Islet of Langerhans (tissue), 1 donor: ENCODE data around the gene NEMP1.
A peak's percentile ranks its signal among the peaks of the same experiment; 100 is the strongest.
"Not testable (repeated sequence)": the region's sequence is repeated elsewhere in the genome, so short reads cannot be mapped to it uniquely, and the experiment has no call there.

ENCODE experiments used
- FAIRE-seq: peaks from one replicate; lab custom pipeline; 2011; peaks lifted over from hg19 to GRCh38; lab: Jason Lieb, UNC

Gene NEMP1, protein sequence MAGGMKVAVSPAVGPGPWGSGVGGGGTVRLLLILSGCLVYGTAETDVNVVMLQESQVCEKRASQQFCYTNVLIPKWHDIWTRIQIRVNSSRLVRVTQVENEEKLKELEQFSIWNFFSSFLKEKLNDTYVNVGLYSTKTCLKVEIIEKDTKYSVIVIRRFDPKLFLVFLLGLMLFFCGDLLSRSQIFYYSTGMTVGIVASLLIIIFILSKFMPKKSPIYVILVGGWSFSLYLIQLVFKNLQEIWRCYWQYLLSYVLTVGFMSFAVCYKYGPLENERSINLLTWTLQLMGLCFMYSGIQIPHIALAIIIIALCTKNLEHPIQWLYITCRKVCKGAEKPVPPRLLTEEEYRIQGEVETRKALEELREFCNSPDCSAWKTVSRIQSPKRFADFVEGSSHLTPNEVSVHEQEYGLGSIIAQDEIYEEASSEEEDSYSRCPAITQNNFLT

DNA sequence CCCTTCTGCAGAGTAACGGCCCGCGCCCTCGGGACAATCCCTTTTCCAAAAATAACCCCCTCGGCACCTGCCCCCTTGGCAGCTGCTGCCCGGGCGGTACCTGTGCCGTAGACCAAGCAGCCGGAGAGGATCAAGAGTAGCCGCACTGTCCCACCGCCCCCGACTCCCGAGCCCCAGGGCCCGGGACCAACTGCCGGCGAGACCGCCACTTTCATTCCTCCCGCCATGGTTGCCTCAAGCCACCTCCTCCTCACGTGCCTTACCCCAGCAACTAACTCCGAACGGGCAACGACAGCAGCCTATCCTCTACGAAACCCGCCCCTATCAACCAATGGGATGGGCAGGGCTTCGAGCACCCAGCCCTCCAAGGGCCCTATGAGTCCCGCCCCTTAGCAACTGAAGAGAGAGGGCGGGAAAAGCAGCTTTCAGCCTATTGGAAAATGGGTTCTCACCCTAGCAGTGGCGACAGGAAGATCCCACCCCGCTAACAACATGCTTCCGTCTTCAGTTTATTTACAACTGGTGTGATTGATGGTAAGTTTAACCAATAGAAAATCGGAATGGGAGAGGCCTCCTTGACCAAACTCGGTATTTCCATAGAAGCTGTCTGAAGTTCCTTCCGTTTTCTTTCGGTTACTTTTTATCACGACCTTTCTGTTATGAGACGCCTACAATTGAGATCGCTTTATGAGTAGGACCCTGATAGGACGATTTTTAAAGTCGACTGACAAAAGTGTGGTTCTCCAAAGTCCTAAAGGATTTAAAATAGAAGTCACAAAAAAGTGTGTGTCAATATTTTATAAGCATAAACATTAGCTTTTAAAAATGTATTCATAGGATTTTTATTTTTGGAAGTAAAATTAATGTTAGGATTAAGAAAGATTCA, at the start of gene NEMP1:
NEMP1 (minus strand) TSS at position 273 of the 886 bp plus-strand sequence; CDS start at position 227, 46 bp downstream.
- peak; percentile 98 for FAIRE-seq

DNA sequence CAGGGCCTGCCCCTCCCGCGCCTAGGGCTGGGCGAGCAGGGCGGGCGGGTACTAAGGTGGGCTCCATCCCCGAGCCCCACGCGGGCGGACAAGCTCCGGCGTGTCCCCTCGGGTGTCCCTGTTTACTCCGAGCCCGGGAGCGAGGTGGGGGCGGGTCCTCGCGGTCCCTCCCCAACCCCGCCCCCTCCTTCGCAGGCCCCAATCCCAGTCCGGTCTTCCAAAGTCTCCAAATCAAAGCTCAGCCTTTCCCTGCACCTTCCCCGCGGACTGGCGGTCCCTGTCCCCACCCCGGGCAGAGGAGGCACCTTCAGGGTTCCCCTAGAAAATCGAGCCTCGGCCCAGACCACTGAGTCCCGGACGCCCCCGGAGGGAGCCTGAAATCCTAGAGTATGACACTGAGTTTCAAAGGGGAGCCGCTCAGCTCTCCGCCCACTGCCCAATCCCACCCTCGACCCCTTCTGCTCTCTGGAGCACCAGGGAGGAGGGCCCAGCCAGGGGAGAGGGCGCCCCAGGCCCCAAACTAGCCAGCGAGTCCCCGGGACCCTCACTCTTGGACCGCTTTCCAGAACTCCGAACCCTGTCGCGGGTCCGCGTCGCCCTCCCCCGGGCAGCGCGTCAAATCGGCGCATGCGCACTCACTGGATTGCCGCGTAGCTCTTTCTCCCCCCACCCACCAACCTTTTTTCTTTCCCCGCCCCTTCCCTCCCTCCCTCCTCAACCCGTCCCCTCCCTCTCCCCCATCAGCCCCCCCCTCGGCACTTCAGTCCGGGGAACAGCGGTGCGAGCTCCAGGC, 49.3 kb upstream of the NEMP1 start, which contains the start of gene LRP1:
LRP1 (plus strand) TSS at position 758 of the 793 bp plus-strand sequence. CDS start 482 bp downstream, outside the sequence.
- FAIRE-seq, result no peak

DNA sequence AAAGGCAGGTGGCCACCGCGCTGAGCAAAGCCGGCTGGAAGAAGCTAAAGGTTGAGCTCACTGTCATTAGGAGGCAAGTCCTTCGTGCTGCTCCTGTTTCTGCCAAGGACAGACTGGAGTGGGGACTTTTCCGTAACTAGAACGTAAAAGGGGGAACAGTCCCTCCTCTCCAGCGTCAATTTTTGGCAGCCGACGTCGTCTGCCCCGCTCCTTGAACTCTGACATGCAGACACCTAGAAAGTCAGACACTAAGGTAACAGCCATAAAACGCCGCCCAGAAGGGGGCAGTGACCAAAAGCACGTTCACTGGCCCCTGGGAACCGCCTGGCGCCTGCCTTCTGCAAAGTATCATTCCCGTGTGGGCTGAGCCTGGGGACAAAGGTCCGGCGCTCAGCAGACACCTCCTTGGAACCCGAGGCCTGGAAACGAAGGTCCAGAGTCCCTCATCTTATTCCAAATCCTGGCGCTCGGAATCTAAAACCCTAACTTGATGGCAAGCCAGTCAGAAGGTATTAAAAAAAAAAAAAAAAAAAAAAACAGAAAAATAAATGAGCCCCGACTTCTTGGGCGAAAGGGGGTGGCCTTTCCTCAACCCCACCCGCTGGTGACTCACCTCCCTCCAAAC, 48.6 kb upstream of the NEMP1 start:
- FAIRE-seq, result no peak

DNA sequence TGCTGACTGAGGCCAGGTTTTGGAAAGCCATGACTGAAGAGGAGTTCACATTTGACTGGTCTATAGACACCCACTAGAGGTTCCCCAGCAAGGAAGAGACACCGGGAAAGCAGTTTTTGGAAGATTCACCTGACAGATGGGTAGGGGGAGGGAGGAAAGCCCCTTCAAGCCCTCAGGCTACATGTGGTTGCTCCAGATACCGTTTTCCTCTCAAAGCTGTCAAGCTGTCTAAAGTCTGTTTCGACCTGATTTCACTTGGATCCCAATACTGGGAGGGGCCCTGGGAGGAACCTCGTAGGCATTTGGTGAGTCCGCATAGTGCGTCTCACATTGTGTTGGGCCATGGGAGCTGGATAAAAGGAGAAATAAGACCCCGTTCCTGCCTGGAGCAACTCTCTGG, 48.0 kb upstream of the NEMP1 start:
- no peak for FAIRE-seq

DNA sequence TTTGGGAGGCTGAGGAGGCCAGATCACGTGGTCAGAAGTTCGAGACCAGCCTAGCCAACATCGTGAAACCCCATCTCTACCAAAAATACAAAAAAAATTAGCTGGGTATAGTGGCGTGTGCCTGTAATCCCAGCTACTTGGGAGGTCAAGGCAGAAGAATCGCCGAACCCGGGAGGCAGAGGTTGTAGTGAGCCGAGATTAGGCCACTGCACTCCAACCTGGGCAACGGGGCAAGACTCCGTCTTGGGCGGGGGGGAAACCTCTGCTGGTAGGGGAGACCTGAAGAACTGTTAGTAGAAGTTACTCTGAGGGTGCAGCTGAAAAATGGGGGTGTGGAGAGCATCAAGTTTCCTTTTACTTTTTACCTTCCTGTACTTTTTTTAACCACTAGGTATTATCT, 47.5 kb upstream of the NEMP1 start:
- no peak for FAIRE-seq

DNA sequence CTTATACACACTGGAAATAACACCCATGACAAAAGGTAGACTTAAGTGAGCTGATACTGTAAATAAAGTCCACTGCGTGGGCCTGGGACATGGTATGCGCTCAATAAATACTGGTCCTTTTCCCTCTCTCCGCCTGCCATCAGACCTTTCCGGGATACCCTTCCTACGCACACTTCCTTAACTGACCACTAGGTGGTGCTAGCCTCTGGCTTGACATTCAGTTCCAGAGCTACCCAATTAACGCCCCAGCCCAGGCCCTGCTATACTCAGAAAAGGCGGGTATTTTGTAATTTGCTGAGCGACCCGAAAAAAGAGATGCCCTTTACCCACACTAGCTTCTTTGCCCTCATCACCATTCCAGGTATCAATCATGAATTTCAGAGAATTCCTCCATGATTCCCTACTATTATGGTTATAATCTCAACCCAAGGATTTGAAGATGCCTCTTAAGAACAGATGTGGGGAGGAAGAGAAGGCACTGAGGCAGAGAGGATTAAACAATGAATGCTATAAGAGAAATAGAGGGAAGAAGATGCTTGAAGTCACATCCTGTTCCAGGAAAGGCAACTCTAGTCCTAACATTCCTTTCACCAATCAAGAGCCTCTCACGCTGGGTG, 45.8 kb upstream of the NEMP1 start:
- FAIRE-seq, result no peak

DNA sequence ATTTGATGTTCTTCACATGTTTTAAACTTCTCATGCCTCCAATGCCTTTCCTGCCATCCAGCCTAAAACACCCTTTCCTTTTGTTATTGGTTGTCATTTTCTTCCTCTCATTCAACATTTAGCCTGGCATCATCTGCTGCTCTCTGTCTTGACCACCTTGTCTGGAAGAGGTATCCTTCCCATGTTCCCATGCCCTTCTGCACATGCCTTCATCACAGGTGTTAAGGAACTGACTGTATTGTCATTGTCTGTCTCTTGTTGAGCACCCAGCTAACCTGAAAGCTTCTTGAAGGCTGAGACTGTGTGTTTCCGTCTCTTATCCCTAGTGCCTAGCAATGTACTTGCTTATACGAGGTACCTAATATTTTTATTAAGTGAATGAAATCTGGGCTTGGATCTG, 45.2 kb upstream of the NEMP1 start:
- FAIRE-seq, result no peak

DNA sequence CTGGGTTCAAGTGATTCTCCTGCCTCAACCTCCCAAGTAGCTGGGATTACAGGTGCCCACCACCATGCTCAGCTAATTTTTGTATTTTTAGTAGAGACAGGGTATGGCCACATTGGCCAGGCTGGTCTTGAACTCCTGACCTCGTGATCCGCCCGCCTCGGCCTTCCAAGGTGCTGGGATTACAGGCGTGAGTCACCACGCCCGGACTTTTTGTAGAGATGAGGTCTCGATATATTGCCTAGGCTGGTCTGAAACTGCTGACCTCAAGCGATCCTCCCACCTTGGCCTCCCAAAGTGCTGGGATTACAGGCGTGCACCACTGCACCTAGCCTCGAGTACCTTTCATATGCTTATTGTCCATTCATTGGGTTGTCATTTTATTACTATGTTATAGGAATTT, 42.1 kb upstream of the NEMP1 start:
- FAIRE-seq, result not testable (repeated sequence)

DNA sequence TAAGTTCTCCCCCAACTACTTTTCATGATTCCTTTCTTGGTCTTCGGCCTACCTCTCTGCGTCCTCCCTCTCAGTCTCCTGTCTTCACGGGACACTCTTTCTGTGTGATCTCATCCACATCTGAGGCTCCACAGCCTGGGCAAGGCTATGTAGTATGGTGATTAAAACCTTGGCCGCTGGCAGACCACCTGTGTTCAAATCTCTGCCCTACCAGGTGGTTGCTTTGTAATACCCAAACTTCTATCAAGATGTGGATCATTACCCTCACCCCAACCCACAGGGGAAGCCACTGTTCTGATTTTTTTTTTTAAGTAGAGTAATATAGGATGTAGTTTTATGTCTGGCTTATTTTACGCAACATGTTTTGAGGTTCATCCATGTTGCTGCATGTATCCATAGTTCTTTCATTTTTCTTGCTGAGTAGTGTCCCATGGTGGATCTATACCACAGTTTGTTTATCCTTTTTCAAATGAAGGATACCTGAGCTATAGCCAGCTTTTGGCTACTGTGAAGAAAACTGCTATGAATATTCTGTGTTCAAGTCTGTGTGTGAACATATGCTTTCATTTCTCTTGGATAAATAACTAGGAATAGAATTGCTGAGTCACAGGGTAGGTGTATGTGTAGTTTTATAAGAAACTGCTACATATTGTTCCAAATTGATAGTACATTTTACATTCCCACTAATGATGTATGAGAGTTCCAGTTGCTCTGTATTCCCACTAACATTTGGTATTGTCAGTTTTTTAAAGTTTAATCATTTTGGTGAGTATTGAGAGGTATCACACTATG, 40.9 kb upstream of the NEMP1 start:
- no peak for FAIRE-seq

DNA sequence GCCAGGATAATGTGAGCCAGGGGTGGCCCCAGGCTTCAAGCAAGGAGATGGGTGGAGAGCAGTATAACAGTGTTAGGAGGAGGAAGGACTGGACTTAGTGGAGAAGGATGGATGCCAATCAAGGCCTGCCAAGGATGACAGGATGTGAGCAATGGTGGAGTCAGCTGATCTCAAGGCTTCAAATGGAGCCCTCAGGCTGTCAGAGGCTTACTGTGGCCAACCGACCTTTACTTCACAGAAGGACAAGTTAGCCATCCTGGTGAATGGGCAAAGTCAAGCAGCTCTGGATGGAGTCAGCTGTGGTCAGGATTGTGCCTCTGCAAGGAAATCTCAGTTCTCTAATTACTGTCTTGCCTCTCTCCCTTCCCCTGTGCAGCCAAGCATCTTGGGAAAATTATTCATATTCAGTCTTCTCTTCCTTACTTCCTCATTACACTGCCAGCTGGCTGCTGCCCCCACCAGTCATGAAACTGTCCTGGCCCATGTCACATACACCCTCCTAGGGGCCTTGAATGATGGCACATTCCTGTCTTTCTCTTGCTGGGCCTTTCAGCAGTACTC, 40.2 kb upstream of the NEMP1 start:
- no peak for FAIRE-seq

DNA sequence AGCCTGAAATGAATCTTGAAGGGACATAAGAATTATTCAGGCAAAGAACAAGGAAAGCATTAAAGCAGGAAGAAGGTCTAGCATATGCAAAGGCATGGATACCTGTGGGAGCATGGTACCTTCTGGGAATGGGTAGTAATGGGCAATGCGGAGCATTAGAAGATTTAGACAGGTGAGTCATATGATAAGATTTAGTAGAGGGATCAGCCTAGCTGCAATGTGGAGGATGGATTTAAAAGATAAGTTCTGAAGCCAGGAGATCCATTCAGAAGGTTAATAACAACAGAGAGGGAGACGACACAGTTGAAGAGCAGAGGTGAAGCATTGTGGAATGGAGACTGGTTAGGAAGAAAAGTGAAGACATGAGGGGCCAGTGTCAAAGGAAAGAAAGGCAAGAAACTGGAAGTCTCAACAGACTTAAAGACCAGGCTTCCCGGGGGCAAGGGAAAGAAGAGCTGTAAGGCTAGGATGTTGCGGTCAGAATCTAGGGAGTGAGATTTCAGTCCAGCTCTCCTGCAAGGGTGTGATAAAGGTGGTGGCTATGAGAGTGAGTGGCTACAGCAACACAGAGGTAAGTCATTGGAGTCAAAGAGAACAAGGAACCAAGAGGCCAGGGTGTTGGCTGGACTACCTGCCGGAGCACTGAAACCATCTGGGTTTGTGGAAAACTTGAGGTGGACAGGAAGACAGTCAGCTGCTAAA, 38.1 kb upstream of the NEMP1 start:
- no peak for FAIRE-seq

DNA sequence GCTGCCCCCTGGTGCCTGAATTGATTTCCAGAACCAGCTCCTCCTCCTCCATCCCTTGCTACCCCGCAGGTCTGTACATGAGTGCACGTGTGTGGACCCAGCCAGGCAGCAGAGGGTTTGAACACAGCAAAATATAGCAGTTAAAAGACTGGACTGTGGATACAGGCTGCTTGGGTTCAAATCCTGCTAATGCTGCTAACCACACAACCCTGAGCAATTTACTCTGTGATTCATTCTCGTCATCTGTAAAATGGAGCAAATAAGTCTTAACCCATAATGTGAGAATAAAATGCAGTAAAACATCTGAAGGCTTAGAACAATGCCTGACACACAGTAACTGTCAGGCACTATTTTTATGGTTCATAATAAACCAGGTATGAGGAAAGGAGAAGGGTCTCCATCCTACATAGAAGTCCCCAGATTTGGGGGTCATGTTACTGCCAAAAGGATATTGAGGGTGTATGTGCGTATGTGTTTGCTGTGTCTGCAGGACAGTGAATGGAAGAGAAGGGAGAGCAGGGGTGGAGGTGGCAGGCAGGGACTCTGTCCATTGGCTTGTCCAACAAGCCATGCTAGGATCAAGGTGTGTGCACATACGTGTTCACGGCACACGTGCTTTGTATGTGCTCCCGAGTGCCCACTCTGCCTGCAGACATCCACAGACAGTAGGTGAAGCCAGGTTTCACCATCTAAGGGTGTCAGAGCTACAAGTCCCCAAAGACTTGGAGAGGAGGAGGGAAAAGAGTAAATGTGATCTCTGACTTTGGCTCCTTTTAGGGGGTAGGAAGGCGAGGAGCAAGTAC, 34.1 kb upstream of the NEMP1 start:
- FAIRE-seq, result no peak

DNA sequence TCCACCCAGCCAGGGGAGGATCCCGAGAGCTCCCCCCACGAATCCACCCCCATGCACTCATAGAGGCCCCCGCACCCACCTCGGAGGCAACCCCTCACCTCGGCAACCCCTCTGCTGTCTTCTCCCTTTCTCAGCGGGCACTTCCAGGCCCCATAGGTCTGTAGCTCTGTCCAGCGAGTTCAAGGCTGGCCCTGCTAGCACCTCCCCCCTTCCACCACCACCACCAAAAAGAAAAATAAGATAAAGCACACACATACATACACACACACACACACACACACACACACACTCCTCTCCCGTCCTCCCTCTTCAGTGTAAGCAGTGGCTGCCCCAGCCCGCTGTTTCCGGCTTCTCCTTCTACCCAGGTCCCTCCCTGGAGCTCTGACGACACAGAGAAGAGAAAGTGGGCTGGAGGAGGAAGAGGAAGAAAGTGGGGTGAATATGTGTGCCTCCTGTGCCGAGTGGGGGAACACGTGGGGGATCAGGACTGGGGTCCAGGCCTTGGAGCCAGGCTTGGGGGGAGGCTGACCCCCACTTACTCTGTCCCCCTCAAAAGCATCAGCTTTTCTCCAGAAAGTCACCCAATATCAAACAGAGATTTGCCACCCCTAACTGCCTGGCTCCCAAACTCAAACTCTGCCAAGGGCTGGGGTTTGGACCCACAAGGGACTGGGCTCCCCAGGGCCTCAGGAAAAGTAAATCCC, 32.6 kb upstream of the NEMP1 start, which contains the start of gene STAT6:
STAT6 (minus strand) TSS at position 332 of the 704 bp plus-strand sequence. CDS start 3,084 bp downstream, outside the sequence.
- no peak for FAIRE-seq

DNA sequence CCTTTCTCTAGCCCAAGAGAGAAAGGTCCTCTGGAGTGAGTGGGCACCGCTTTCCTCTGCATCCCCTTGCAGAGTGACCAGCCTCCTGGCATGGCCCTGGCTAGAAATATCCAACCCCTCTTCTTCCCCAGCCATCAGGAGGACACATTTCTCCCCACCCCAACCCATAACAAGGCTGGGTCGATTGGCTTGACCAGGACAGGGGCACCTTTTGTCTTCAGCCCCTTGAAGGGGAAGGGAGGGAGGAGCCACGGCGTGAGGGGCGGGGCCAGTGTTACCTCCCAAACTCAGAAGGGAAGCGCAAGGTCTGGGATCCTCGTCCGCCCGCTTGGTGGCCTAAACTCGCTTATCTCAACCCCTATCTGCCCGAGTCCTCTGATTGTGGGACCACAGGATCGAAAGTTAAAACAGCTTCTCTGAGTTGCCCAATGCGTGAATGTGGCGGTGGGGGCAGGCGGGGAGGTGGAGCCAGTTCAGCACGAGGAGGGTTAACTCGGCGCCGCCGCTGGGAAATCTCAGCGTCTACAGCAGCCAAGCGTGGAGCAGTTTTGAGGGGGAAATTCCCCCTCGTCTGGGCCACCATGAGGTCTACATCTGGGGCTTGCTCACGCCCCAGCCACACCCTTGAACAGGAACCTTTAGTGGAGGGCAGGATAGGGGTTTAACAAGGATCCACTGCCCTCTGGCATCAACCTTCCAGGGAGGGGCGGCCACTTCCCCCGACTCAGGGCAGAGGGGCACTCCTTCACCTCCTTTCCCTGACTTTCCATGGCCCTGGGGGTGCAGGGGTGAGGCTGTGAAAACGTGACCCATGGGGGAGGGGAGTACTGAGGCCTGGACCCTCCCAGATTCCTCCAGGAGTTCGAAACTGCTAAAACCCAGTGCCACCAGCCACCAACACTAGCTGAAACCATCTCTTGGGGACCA, 31.8 kb upstream of the NEMP1 start:
- FAIRE-seq, result no peak

DNA sequence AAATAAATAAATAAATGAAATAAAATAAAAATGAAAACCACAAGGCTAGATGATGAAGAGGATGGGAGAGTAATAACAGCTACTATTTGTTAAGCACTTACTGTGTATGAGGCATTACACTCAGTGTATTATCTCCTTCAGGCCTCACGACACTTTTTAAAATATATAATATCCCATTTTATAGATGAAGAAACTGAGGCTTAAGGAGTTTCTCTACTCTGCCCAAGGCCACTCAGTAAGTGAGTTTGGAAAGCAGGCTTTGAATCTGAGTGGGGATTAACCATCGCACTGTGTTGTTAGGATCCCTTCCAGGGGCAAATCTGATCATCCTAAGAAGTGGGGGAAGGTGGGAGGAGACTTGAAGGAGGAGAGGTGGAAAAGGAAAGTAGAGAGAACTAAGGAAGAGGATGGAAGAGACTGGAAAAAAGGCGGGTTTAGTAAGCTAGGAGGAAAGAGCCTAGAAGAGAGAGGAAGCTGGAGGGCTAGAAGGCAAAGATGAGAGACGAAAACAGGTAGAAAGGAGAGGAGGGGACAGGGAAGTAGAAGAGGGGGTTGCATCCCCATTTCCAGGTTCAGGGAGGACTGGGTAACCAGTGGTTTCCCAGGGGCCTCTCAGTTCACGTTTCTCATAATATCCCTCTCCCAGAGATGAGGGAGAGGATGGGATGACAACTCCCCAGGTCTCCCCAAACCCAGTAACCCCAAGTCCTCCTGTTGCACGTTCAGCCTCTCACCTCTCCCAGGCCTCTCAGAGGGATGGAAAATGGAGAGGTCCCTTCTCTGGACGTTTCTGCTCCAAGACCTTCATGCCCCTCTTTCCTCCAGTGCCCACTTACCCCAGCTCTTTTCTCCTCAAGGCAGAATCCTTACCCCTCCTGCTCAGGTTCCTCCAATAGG, 30.9 kb upstream of the NEMP1 start:
- FAIRE-seq, result no peak
